ENCODE results near the gene ADCY1.

ADCY1 gene

GRCh38 chr7:45578467-45578866 is 4.3 kb downstream of the ADCY1 start:
- no peak for TF ChIP-seq CTCF (IDR thresholded peaks at IDR 0.05; ENCODE audit: low read depth, low read length)

GRCh38 chr7:45579391-45579801 is 5.2 kb downstream of the ADCY1 start:
- TF ChIP-seq CTCF (IDR thresholded peaks at IDR 0.05; ENCODE audit: low read depth, low read length): no peak
- no peak for DNase-seq (ENCODE audit: extremely low read depth, low read depth)

More at GRCh38 chr7:45578467-45578866, 4.3 kb downstream of the ADCY1 start:
- no peak for DNase-seq (ENCODE audit: extremely low read depth, low read depth)

DNA sequence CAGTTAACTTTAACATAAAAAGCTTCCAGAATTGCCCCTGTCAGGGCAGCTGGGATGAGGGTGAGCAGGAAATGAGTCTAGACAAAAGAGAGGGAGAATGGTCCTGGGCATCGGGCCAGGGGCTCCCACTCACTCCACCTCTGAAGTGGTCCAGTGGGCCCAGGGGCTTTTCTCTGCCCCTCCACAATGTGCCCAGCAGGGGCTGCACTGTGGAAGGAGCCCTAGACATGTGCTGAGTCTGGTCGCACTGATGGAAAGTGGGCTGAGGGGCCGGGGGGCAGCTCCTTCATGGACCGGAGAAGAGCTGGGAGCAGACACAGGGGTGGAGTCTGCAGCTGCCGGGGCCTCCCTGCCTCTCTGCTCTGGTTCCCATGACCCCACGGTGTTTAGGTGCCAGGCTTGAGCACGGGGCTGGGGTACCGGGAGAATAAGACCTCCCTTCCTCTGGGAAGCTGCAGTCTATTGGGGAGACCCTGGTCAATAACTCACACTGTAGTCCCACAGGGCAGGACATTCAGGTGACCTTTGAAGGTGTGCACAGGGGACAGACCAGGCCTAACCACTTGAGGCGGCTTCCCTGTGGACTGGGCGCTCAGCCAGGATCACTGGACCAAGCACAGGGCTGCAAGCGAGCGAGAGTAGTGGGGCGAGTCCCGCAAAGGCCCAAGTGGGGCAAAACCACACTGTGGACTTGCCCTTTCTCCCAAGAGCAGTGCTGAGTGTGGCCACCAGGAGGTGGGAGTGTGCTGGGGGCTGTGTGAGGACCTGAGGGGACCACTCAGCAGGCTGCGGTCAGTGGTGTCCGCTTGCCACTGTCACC is 6.1 kb downstream of the ADCY1 start:
- DNase-seq (ENCODE audit: extremely low read depth, low read depth): no peak
- TF ChIP-seq CTCF (IDR thresholded peaks at IDR 0.05; ENCODE audit: low read depth, low read length): peak; percentile 38

- TF ChIP-seq CTCF (IDR thresholded peaks at IDR 0.05; ENCODE audit: low read depth, low read length): no peak
- DNase-seq (ENCODE audit: extremely low read depth, low read depth): no peak
These were observed 7.2 kb downstream of the ADCY1 start for GRCh38 chr7:45581271-45581780.

DNA sequence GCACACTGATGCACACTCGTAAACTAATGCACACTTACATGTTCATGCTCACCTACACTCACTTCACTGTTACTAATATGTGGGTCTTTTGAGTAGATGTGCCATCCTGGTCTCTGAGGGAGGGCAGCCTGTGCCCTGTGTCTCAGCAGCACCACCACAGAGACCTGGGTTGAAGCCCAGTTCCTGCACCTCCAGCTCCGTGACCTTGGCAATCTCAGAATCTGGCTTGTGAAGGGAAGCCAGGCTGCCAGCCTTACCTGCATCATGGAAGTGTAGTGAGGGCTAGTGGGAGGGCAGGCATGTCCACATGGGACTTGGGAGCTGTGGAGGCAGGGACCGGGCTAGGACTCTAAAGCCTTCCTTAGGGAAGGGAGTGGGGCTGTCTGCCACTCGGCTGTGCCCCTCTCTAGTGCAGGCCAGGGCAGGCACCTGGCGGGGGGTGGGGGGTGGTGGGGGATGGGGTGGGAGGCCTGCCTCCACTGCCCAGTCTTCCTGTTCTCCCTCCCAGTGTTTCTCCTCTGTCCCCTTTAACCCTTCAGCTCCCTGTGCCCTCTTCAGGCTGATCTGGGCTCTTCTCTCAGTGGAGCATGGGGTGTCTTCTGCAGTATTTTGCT is 8.1 kb downstream of the ADCY1 start:
- no peak for DNase-seq (ENCODE audit: extremely low read depth, low read depth)
- no peak for TF ChIP-seq CTCF (IDR thresholded peaks at IDR 0.05; ENCODE audit: low read depth, low read length)

- no peak for TF ChIP-seq CTCF (IDR thresholded peaks at IDR 0.05; ENCODE audit: low read depth, low read length)
- DNase-seq (ENCODE audit: extremely low read depth, low read depth): no peak
These were observed 8.7 kb downstream of the ADCY1 start for GRCh38 chr7:45582868-45583277.

- no peak for TF ChIP-seq CTCF (IDR thresholded peaks at IDR 0.05; ENCODE audit: low read depth, low read length)
- no peak for DNase-seq (ENCODE audit: extremely low read depth, low read depth)
These were observed 9.1 kb downstream of the ADCY1 start for GRCh38 chr7:45583296-45583695.

All from AG09319 (cell line).